ENCODE measurements around the gene CYP46A1.

GRCh38 chr14:99716850-99717681 is 33.0 kb downstream of the CYP46A1 start:
- TF ChIP-seq, protein P1, sequence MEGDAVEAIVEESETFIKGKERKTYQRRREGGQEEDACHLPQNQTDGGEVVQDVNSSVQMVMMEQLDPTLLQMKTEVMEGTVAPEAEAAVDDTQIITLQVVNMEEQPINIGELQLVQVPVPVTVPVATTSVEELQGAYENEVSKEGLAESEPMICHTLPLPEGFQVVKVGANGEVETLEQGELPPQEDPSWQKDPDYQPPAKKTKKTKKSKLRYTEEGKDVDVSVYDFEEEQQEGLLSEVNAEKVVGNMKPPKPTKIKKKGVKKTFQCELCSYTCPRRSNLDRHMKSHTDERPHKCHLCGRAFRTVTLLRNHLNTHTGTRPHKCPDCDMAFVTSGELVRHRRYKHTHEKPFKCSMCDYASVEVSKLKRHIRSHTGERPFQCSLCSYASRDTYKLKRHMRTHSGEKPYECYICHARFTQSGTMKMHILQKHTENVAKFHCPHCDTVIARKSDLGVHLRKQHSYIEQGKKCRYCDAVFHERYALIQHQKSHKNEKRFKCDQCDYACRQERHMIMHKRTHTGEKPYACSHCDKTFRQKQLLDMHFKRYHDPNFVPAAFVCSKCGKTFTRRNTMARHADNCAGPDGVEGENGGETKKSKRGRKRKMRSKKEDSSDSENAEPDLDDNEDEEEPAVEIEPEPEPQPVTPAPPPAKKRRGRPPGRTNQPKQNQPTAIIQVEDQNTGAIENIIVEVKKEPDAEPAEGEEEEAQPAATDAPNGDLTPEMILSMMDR (IDR thresholded peaks at IDR 0.05) = no peak
- no peak for TF ChIP-seq ZFX (IDR thresholded peaks at IDR 0.05; ENCODE audit: borderline replicate concordance)

Data from 22Rv1 (cell line).